Stomach (tissue), 4 donors: ENCODE data around the gene DOCK2.

Experiments
- EP300 ChIP-seq: sonication (generic); formaldehyde crosslinking; IDR thresholded peaks from one replicate; pipeline ENCODE4 v1.6.1; 2017; ENCODE audit warnings: antibody characterized with exemption
- POLR2A ChIP-seq, 4 donors: fragments of 450-650 bp; IDR thresholded peaks; one replicate each; pipeline ENCODE4 v1.6.1; 2016; ENCODE audit warnings: antibody characterized with exemption in 4 of 4, control low read depth in 2 of 4, mild to moderate bottlenecking in 1 of 4, moderate library complexity in 1 of 4
- POLR2AphosphoS5 ChIP-seq, 3 donors: sonication (generic); formaldehyde crosslinking; IDR thresholded peaks; one replicate each; pipeline ENCODE4 v1.6.1; 2016; ENCODE audit warnings: antibody characterized with exemption in 3 of 3
- TF ChIP-seq, protein P1 (sequence below), 7 experiments: fragments of 450-650 bp in 4 of 7; fragments of 200-600 bp in 3 of 7; sonication (generic) in 3 of 7; IDR thresholded peaks; one replicate each; pipeline ENCODE4 v1.5.1; 2016 to 2019; ENCODE audit warnings: antibody characterized with exemption in 7 of 7, control low read depth in 2 of 7, mild to moderate bottlenecking in 1 of 7

GRCh38 chr5:170038241-170038640 lies 401.2 kb downstream of the DOCK2 start:
- TF ChIP-seq POLR2AphosphoS5 (IDR thresholded peaks at IDR 0.05), result no peak
- TF ChIP-seq, protein P1, sequence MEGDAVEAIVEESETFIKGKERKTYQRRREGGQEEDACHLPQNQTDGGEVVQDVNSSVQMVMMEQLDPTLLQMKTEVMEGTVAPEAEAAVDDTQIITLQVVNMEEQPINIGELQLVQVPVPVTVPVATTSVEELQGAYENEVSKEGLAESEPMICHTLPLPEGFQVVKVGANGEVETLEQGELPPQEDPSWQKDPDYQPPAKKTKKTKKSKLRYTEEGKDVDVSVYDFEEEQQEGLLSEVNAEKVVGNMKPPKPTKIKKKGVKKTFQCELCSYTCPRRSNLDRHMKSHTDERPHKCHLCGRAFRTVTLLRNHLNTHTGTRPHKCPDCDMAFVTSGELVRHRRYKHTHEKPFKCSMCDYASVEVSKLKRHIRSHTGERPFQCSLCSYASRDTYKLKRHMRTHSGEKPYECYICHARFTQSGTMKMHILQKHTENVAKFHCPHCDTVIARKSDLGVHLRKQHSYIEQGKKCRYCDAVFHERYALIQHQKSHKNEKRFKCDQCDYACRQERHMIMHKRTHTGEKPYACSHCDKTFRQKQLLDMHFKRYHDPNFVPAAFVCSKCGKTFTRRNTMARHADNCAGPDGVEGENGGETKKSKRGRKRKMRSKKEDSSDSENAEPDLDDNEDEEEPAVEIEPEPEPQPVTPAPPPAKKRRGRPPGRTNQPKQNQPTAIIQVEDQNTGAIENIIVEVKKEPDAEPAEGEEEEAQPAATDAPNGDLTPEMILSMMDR (IDR thresholded peaks at IDR 0.05), result no peak
- TF ChIP-seq POLR2A (IDR thresholded peaks at IDR 0.05), result no peak
- TF ChIP-seq EP300, result no peak
